B cell (primary cell): ENCODE measurements around the gene BBX. TPM values are rescaled to one million over a fixed set of nuclear protein-coding genes. Genes with fewer than 3 reads are reported as not detected.

Experiments
- ATAC-seq: fragments of 200-7000 bp; cut with Tn5 transposase; one replicate; pipeline ENCODE4 v1.10.0; 2021; ENCODE audit warnings: low read depth, mild to moderate bottlenecking, moderate number of reproducible peaks, moderate library complexity
- CTCF ChIA-PET: fragments of 350-600 bp; sonication (Branson Sonifier 250); formaldehyde crosslinking; loops from one replicate; lab custom pipeline; 2021; ENCODE audit warnings: antibody characterized with exemption, inconsistent platforms; lab: Charles Lee
- POLR2A ChIA-PET: fragments of 350-600 bp; sonication (Branson Sonifier 250); formaldehyde crosslinking; loops from one replicate; lab custom pipeline; 2021; ENCODE audit warnings: antibody characterized with exemption; lab: Charles Lee
- DNase-seq: peaks from one replicate; pipeline ENCODE4 v3.0.0; 2013
- H2AFZ ChIP-seq: 2 replicates; pipeline ENCODE4 v1.6.1; 2012; ENCODE audit warnings: mild to moderate bottlenecking, low read depth, low read length; ENCODE audit not compliant: insufficient read depth, poor library complexity, severe bottlenecking
- H3K27ac ChIP-seq, 2 donors: 1 replicate in 1 of 2; 2 replicates in 1 of 2; pipeline ENCODE4 v1.5.1; 2012 to 2013; ENCODE audit warnings: low read length in 2 of 2, mild to moderate bottlenecking in 2 of 2, moderate library complexity in 1 of 2
- H3K27me3 ChIP-seq, 4 experiments: fragments of 200-600 bp in 1 of 4; sonication (generic) in 1 of 4; replicated peaks in 1 of 4; 1 replicate in 2 of 4; 2 replicates in 2 of 4; pipeline versions ENCODE4 v1.6.1 to v1.7.0; 2013 to 2016; ENCODE audit warnings: low read length in 3 of 4, mild to moderate bottlenecking in 2 of 4, mixed read lengths in 1 of 4, moderate library complexity in 1 of 4; ENCODE audit not compliant: insufficient read depth in 4 of 4, control insufficient read depth in 3 of 4; ENCODE audit errors: control extremely low read depth in 1 of 4
- H3K36me3 ChIP-seq, 2 experiments: replicated peaks in 1 of 2; 1 replicate in 1 of 2; 2 replicates in 1 of 2; pipeline versions ENCODE4 v1.6.1 to v1.7.1; 2013; ENCODE audit warnings: low read length in 1 of 2; ENCODE audit not compliant: insufficient read depth in 2 of 2, control insufficient read depth in 1 of 2; ENCODE audit errors: control extremely low read depth in 1 of 2, extremely low read depth in 1 of 2
- H3K4me1 ChIP-seq, 2 donors: fragments of 200-600 bp in 1 of 2; sonication (generic) in 1 of 2; 1 replicate in 1 of 2; 2 replicates in 1 of 2; pipeline versions ENCODE4 v1.5.1 to v1.6.1; 2013 to 2017; ENCODE audit warnings: low read length in 2 of 2; ENCODE audit not compliant: control insufficient read depth in 2 of 2, insufficient read depth in 2 of 2
- H3K4me2 ChIP-seq: replicated peaks from 2 replicates; pipeline ENCODE3; 2012; ENCODE audit warnings: mild to moderate bottlenecking, low read depth, low read length; ENCODE audit not compliant: poor library complexity, severe bottlenecking
- H3K4me3 ChIP-seq, 5 experiments: fragments of 200-600 bp in 1 of 5; sonication (generic) in 1 of 5; 1 replicate in 3 of 5; 2 replicates in 2 of 5; pipeline versions ENCODE4 v1.5.1 to v1.7.0; 2011 to 2016; ENCODE audit warnings: low read length in 4 of 5, mild to moderate bottlenecking in 4 of 5, low read depth in 2 of 5, control low read depth in 1 of 5, moderate library complexity in 1 of 5; ENCODE audit not compliant: insufficient read depth in 1 of 5; ENCODE audit errors: control extremely low read depth in 1 of 5, extremely low read depth in 1 of 5
- H3K79me2 ChIP-seq: fragments of 200-600 bp; sonication (generic); one replicate; pipeline ENCODE4 v1.6.0; 2016; ENCODE audit warnings: low read length; ENCODE audit not compliant: control insufficient read depth, insufficient read depth
- H3K9ac ChIP-seq: fragments of 200-600 bp; sonication (generic); 2 replicates; pipeline ENCODE4 v1.6.1; 2017; ENCODE audit warnings: mild to moderate bottlenecking, low read length, moderate library complexity
- H3K9me3 ChIP-seq, 3 donors: one replicate each; pipeline versions ENCODE4 v1.6.1 to v1.7.1; 2013; ENCODE audit warnings: low read length in 2 of 3; ENCODE audit not compliant: control insufficient read depth in 2 of 3, insufficient read depth in 1 of 3; ENCODE audit errors: control extremely low read depth in 1 of 3
- H4K20me1 ChIP-seq: 2 replicates; pipeline ENCODE4 v1.6.0; 2012; ENCODE audit warnings: mild to moderate bottlenecking, low read length; ENCODE audit not compliant: insufficient read depth, control insufficient read depth, poor library complexity, severe bottlenecking
- H3K27ac Mint-ChIP-seq: one replicate; pipeline ENCODE4 v1.8.0; 2021; ENCODE audit warnings: mixed read lengths
- H3K27me3 Mint-ChIP-seq: one replicate; pipeline ENCODE4 v1.8.0; 2021; ENCODE audit warnings: mixed read lengths
- H3K4me1 Mint-ChIP-seq: one replicate; pipeline ENCODE4 v1.8.0; 2021; ENCODE audit warnings: mixed read lengths
- H3K4me3 Mint-ChIP-seq: one replicate; pipeline ENCODE4 v1.8.0; 2021; ENCODE audit warnings: mixed read lengths
- H3K9me3 Mint-ChIP-seq: one replicate; pipeline ENCODE4 v1.8.0; 2022; ENCODE audit warnings: mixed read lengths; ENCODE audit not compliant: insufficient read depth
- CTCF ChIP-seq: fragments of 200-600 bp; IDR thresholded peaks from one replicate; pipeline ENCODE4 v1.8.0; 2022; ENCODE audit warnings: antibody characterized with exemption, mild to moderate bottlenecking
- EZH2 ChIP-seq: IDR thresholded peaks from 2 replicates; pipeline ENCODE4 v1.6.1; 2012; ENCODE audit warnings: borderline replicate concordance, low read depth, mild to moderate bottlenecking, moderate library complexity, low read length; ENCODE audit not compliant: insufficient read depth, poor library complexity, severe bottlenecking
- WGBS: methylation state at CpG from one replicate; pipeline ENCODE4 v1.1.5; 2013; ENCODE audit warnings: missing lambda C conversion rate; ENCODE audit not compliant: insufficient coverage; 5-methylcytosine and 5-hydroxymethylcytosine counted together
- intact Hi-C: fragments of 100-400 bp; cut with micrococcal nuclease; formaldehyde crosslinking; loops from one replicate; pipeline ENCODE4 v1.10.0; 2022
- polyA plus RNA-seq: library from polyadenylated mRNA; depleted of rRNA; stranded (reverse); fragments of >200 nt; gene quantifications from 2 replicates; pipeline ENCODE4 v1.2.3, GENCODE V29; 2012
- total RNA-seq, 2 donors: library from RNA; stranded (reverse); fragments of 120-200 nt in 1 of 2; gene quantifications; 1 replicate in 1 of 2; 2 replicates in 1 of 2; pipeline versions ENCODE4 v1.2.3 to v1.2.4, GENCODE V29; 2013 to 2022

Gene BBX
- total and polyA plus RNA-seq, 2 donors (not counting 1 experiment from before 2014, with no cell fraction given): 27.8 to 133 TPM

- H3K4me1 ChIP-seq: peaks cover 24 to 27% of the 10 kb centered on the region in 2 donors
- H3K27me3 Mint-ChIP-seq: no peaks in the 10 kb centered on the region
- peaks cover 0 to 7% of the 10 kb centered on the region in 2 experiments for H3K36me3 ChIP-seq
- intact Hi-C loops: loop anchor here (5.0 to 10.0 kb wide), 3 partner anchors 251 to 702 kb away; partner anchors contain the start of gene IFT57
- H3K27ac ChIP-seq: peak overlapping the region; percentile 81 to 92
- H3K27ac Mint-ChIP-seq: peak overlapping the region; percentile 99
- DNase-seq: no peak
- peak overlapping the region; percentile 98 for H3K4me3 Mint-ChIP-seq
- ATAC-seq: peak; percentile 42
- H3K27me3 ChIP-seq: no peaks in the 10 kb centered on the region
- peaks cover 38% of the 10 kb centered on the region for H3K4me1 Mint-ChIP-seq
- peak overlapping the region; percentile 86 for H3K9ac ChIP-seq
- no peaks in the 10 kb centered on the region for H3K9me3 ChIP-seq
- peaks cover 7% of the 10 kb centered on the region for H4K20me1 ChIP-seq
- no peaks in the 10 kb centered on the region for H3K9me3 Mint-ChIP-seq
- H3K4me2 ChIP-seq: peak overlapping the region; percentile 95
- H3K4me3 ChIP-seq: peak overlapping the region; percentile 74 to 96 (median 92)
- ChIA-PET CTCF (interaction anchor here (1.0 kb wide), 2 partner anchors 93 to 102 kb away, joined by 3 to 4 read pairs; no protein-coding TSS in a partner anchor), POLR2A (interaction anchor here (2.1 kb wide), 1 partner anchor 92 kb away, joined by 13 read pairs; no protein-coding TSS in a partner anchor)
- H2AFZ ChIP-seq: peak overlapping the region; percentile 92
- peaks cover 48% of the 10 kb centered on the region for H3K79me2 ChIP-seq
- TF ChIP-seq EZH2 (no peak), CTCF (no peak)
- WGBS: under 1% methylated on average over 26 of the region's 27 CpGs
Measured at GRCh38 chr3:107523289-107523538, 452 bp downstream of the BBX start.

GRCh38 chr3:107523539-107524325 lies 970 bp downstream of the BBX start:
- H4K20me1 ChIP-seq: peaks cover 7% of the 10 kb centered on the region
- H3K9ac ChIP-seq: peak overlapping the region; percentile 86
- ChIA-PET CTCF (interaction anchor here (0.9 to 1.4 kb wide), 3 partner anchors 9 to 157 kb away, joined by 3 to 5 read pairs (median 3); no protein-coding TSS in a partner anchor), POLR2A (interaction anchor here (0.6 to 1.6 kb wide), 3 partner anchors 67 to 1692 kb away, joined by 4 to 27 read pairs (median 5); no protein-coding TSS in a partner anchor)
- H3K27ac Mint-ChIP-seq: peak overlapping the region; percentile 99
- H3K4me2 ChIP-seq: peak overlapping the region; percentile 95
- DNase-seq: peak; percentile 76
- peak overlapping the region; percentile 98 for H3K4me3 Mint-ChIP-seq
- WGBS: 0% methylated on average over 26 of the region's 40 CpGs
- peaks cover 0 to 7% of the 10 kb centered on the region in 2 experiments for H3K36me3 ChIP-seq
- H3K4me1 ChIP-seq: peaks cover 24 to 27% of the 10 kb centered on the region in 2 donors
- H3K9me3 ChIP-seq: no peaks in the 10 kb centered on the region
- H3K79me2 ChIP-seq: peaks cover 53% of the 10 kb centered on the region
- H3K27me3 Mint-ChIP-seq: no peaks in the 10 kb centered on the region
- H3K4me3 ChIP-seq: peak overlapping the region; percentile 74 to 96 (median 92)
- H2AFZ ChIP-seq: peak overlapping the region; percentile 92
- H3K27me3 ChIP-seq: no peaks in the 10 kb centered on the region
- peaks cover 44% of the 10 kb centered on the region for H3K4me1 Mint-ChIP-seq
- no peaks in the 10 kb centered on the region for H3K9me3 Mint-ChIP-seq
- intact Hi-C loops: loop anchor here (1.0 to 10.0 kb wide), 4 partner anchors 92 to 701 kb away; partner anchors contain the start of gene IFT57
- TF ChIP-seq EZH2: no peak
- TF ChIP-seq CTCF: no peak
- no peak for ATAC-seq
- peak overlapping the region; percentile 81 to 92 for H3K27ac ChIP-seq
